Aorta (tissue), 5 donors: Measurements from ENCODE around the gene ABO. TPM values are rescaled to one million over a fixed set of nuclear protein-coding genes. Genes with fewer than 3 reads are reported as not detected.
"Not testable (repeated sequence)": the region's sequence is repeated elsewhere in the genome, so short reads cannot be mapped to it uniquely, and the experiment has no call there.

Experiments
- ATAC-seq: fragments of 200-7000 bp; cut with Tn5 transposase; one replicate; pipeline ENCODE4 v1.9.1; 2022; ENCODE audit warnings: moderate library complexity; ENCODE audit not compliant: low FRiP score
- DNase-seq, 2 donors: peaks; one replicate each; pipeline ENCODE4 v3.0.0-alpha.2; 2020
- H3K27ac ChIP-seq, 2 donors: one replicate each; pipeline ENCODE4 v1.5.1; 2013; ENCODE audit warnings: low read length in 2 of 2, mild to moderate bottlenecking in 2 of 2, moderate library complexity in 2 of 2, control low read depth in 1 of 2, inconsistent platforms in 1 of 2, low read depth in 1 of 2
- H3K27me3 ChIP-seq, 2 donors: one replicate each; pipeline ENCODE4 v1.6.1; 2013; ENCODE audit warnings: control low read depth in 1 of 2, low read length in 1 of 2, mild to moderate bottlenecking in 1 of 2, moderate library complexity in 1 of 2; ENCODE audit not compliant: insufficient read depth in 2 of 2, control insufficient read depth in 1 of 2
- H3K36me3 ChIP-seq, 2 donors: one replicate each; pipeline ENCODE4 v1.6.1; 2013; ENCODE audit warnings: control low read depth in 1 of 2, low read length in 1 of 2, mild to moderate bottlenecking in 1 of 2; ENCODE audit not compliant: insufficient read depth in 2 of 2, control insufficient read depth in 1 of 2
- H3K4me1 ChIP-seq, 2 donors: one replicate each; pipeline ENCODE4 v1.6.1; 2013; ENCODE audit warnings: low read length in 2 of 2, control low read depth in 1 of 2, mild to moderate bottlenecking in 1 of 2, moderate library complexity in 1 of 2; ENCODE audit not compliant: insufficient read depth in 2 of 2, control insufficient read depth in 1 of 2
- H3K4me3 ChIP-seq, 2 donors: one replicate each; pipeline ENCODE4 v1.5.1; 2013; ENCODE audit warnings: low read length in 2 of 2, control low read depth in 1 of 2, mild to moderate bottlenecking in 1 of 2
- H3K9me3 ChIP-seq: one replicate; pipeline ENCODE4 v1.6.1; 2013; ENCODE audit warnings: mild to moderate bottlenecking, low read length; ENCODE audit not compliant: control insufficient read depth
- WGBS, 2 donors: extraction: QIAGEN DNeasy Blood & Tissue Kit; methylation state at CpG; one replicate each; pipeline ENCODE4 v1.1.7; 2013; 5-methylcytosine and 5-hydroxymethylcytosine counted together
- intact Hi-C, 2 donors: fragments of 100-400 bp; cut with DNase I; formaldehyde crosslinking; loops; one replicate each; pipeline versions ENCODE4 v1.14.2 to v1.15.0; 2022
- polyA plus RNA-seq, 2 donors: library from polyadenylated mRNA; stranded (reverse); fragments of 200-250 nt; gene quantifications; one replicate each; pipeline ENCODE4 v1.2.3, GENCODE V29; 2013
- total RNA-seq, 2 donors: library from RNA; stranded (reverse); fragmentation: NEBNext Ultra II Directional; extraction: Animal tissue kit (Norgen Biotek cat#: 25700); gene quantifications; one replicate each; pipeline ENCODE4 v1.2.1, GENCODE V29; 2021
- donor health status: healthy with polysubstance abuse.
- donor health status: Bipolar disorder and iron deficiency.
- donor health status: DM: no; HTN: no; CAD: no.
- donor health status: DM: no; HTN: no; CAD: no.
- donor health status: DM: yes; HTN: yes; CAD: no.

Gene ABO
- total and polyA plus RNA-seq, 4 donors, result 0.43 to 3.3 (median 1.6) TPM

DNA sequence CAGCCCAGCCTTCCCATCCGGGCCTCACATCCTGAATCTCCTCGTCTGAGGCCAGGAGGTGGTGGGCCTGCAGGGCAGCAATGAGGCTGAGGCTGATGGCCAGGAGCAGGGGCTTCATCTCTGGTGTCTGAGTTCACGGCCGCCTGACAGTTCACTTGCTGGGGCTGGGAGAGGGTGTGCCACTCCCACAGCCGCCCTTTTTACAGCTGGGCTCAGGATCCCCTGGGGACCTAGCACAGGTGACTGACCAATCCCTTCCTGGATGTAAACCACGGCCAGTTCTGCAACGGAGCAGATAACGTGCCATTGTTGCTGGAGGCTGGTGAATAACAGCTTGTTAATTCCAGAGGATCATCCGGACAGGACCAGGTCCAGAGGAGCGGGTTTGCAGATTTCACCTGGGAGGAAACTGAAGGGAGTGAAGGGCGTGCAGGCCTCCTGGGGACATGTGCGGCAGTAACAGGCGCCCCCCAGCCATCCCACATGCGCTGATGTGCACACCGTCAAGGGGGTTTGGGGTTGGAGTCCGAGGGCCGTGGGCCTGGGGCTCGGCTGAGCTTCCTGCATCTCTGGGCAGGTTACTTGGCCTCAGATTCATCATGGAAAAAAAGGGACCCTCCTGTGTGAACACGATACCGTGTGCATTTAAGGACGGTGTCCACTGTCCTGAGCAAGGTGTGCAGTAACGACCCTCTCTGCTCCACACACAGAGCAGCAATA lies 46.4 kb downstream of the ABO start:
- intact Hi-C loops, DNase-seq, H3K27me3 ChIP-seq, H3K4me3 ChIP-seq, H3K27ac ChIP-seq, H3K9me3 ChIP-seq, ATAC-seq, H3K4me1 ChIP-seq, H3K36me3 ChIP-seq: not testable (repeated sequence)
- 85 to 90% methylated on average over 21 to 22 of the region's 22 CpGs for WGBS, 2 donors

DNA sequence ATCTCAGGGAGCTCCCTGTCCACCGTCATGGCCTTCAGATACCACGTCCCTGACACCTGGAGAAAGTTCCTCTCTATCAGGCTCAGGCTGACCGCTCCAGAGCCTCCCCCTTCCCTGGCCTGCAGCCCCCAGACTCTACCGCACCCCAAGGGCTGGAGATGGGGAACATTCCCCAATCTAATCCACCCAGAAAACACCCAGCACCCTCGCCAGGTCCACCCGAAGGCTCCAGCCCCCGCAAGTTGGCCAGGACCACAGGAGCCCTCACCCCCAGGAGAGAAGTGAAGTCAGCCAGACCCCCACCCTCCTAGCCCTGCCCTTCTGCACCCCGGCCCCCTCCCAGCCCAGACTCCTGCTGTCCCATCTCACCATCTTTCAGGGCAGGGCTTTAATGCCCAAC lies 47.0 kb downstream of the ABO start:
- intact Hi-C loops, H3K4me3 ChIP-seq, H3K9me3 ChIP-seq, H3K4me1 ChIP-seq, H3K27me3 ChIP-seq, ATAC-seq, H3K27ac ChIP-seq, H3K36me3 ChIP-seq: not testable (repeated sequence)
- 89 to 90% methylated on average over 8 of the region's 8 CpGs for WGBS, 2 donors
- DNase-seq, result peak in 1 of 2 donors; percentile 58

DNA sequence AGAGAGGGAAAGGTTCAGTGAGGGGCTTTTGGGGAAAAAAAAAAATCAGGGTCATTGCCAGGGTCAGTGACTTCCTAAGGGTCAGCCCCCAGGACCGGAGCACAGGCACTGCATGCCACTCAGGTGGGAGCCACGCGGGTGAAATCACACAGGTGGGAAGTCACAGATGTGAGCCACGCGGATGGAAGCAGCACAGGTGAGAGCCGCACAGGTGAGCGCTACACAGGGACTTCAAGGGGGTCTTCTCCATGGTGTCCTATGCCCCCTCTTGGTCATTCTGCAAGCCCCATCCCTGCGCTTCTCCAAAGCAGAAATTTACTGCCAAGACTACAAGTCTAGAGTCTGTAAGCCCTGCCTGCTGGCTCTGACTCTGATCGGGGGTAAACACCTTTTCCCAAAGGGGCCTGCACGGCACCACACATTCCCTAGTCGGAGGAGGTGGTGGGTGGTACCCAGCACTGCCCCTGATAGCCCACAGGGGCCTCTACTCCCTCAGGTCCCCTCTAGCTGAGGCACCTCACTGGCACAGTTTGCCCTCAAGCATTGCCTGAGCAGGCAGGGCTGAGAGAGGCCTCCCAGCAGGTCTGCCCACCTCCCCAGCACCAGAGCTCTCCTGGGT lies 47.6 kb downstream of the ABO start:
- WGBS, 2 donors, result 77 to 83% methylated on average over 11 of the region's 11 CpGs
- H3K4me1 ChIP-seq, result no peaks in the 10 kb centered on the region
- H3K27ac ChIP-seq, result no peak overlapping the region
- H3K36me3 ChIP-seq, result no peaks in the 10 kb centered on the region
- ATAC-seq (no peak), DNase-seq (peak in 1 of 2 donors; percentile 64)
- no peak overlapping the region for H3K4me3 ChIP-seq
- no peaks in the 10 kb centered on the region for H3K9me3 ChIP-seq
- H3K27me3 ChIP-seq, result no peaks in the 10 kb centered on the region
- intact Hi-C loops, result no loop called here

DNA sequence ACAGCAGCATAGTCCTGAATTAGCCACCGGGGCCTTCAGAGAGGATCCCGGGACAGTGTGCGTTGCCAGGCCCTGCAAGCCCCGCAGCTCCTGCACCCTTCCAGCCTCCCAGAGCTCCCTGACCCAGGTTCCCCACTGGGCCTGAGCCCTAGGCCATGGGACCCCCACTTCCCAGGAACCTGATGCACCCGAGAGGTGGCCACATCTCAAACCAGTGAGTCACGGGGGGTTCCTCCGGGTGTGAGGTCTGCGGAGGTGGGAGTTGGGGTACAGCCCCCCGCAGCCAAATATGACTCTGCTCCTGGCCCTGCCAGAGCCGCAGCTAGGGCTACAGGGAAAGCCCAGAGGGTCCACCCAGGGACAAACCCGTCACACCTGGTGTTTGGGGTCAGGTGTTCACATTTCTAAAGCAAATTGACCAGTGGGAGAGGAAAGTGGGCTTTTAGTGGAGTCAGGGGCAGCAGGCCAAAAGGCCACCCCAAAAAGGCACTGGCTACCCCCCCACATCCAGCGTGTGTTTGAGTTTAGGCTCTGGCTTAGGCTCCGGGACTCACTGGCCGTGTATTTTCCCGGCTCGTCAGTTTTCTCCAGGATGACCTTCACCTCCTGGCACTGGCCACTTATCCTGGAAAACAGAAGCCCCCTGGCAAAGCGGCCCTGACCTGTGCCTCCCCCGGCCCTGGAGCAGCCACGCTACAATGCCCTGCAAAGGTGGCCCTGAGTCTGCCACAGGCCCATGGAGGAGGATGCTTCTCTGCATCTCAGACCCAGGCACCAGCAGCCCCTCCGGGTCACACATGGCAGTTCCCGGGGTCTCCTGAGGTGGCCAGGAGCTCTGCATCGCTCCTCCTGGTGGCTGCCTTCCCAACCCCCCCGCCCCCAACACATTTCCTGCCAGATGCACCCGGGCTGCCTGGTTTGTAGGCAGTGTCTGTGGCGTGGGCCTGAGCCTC lies 48.5 kb downstream of the ABO start:
- ATAC-seq (no peak), DNase-seq (peak in 1 of 2 donors; percentile 64)
- H3K36me3 ChIP-seq, result no peaks in the 10 kb centered on the region
- no peaks in the 10 kb centered on the region for H3K9me3 ChIP-seq
- no peak overlapping the region for H3K4me3 ChIP-seq
- no peaks in the 10 kb centered on the region for H3K27me3 ChIP-seq
- no peak overlapping the region for H3K27ac ChIP-seq
- WGBS, 2 donors, result 74 to 78% methylated on average over 25 of the region's 25 CpGs
- no peaks in the 10 kb centered on the region for H3K4me1 ChIP-seq
- intact Hi-C loops, result no loop called here

DNA sequence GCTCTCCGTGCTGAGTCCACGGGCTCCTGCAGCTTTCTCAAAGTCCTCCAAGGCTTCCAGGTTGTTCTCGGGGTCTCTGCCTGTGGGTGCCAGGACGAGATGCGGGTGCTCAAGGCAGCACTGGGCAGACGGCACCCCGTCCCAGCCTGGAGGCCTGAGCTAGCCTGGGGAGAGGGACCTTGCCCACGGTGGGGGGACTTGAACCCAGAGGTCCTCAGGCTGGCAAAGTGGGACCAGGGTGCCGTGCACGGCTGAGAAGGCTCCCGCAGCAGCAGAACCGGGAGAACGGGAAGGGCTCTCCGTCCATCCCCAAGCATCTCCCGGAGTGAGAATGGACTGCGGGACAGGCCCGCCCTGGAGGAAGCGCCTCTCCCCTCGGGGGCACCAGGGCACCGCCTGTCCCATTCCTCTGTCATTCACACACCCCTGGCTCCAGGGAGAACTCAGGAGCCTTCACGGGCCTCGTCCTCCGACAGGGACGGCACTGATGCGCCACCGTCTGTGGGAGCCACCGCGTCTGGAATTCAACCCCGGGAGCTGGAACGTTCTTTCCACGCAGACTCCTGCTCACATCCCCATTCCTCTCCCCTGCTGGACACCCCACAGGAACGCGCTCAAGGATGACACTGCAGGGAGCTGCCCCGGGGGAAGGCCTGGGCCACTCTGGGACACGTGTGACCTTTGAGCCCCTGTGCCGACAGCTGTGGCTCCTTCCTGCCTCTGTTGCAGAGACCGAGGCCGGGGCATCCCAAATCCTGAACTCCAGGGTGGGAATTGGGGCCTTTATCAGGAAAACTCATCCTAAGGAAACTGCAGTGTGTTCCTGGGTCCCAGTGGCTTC lies 49.6 kb downstream of the ABO start:
- 76 to 77% methylated on average over 38 of the region's 38 CpGs for WGBS, 2 donors
- peak; percentile 13 for ATAC-seq
- Histone ChIP-seq H3K27ac (no peak overlapping the region), H3K36me3 (no peaks in the 10 kb centered on the region), H3K9me3 (peaks cover 1% of the 10 kb centered on the region), H3K4me1 (no peaks in the 10 kb centered on the region), H3K4me3 (no peak overlapping the region), H3K27me3 (no peaks in the 10 kb centered on the region)
- DNase-seq, result peak in 1 of 2 donors; percentile 69
- intact Hi-C loops, result no loop called here

DNA sequence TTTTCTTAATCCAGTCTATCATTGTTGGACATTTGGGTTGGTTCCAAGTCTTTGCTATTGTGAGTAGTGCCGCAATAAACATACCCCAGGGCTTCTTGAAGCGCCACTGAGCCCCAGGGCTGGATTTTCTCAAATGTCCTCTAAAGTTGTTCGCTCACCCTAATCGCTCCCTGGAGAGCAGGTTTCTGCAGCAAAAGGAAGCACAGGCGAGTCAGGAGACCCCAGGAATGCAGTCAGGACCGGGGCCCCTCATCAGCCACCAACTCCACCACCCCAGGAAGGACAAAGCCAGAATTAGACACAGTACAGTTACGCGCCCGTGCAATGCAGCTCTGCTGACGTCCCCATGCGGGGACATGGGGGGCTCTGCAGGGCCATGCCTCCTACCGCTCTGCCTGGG lies 50.2 kb downstream of the ABO start:
- WGBS, 2 donors, result 75 to 78% methylated on average over 12 of the region's 12 CpGs
- Histone ChIP-seq H3K4me3 (no peak overlapping the region), H3K4me1 (no peaks in the 10 kb centered on the region), H3K9me3 (peaks cover 1% of the 10 kb centered on the region), H3K36me3 (no peaks in the 10 kb centered on the region), H3K27me3 (no peaks in the 10 kb centered on the region), H3K27ac (no peak overlapping the region)
- intact Hi-C loops, result no loop called here
- DNase-seq, result no peak
- ATAC-seq, result no peak

DNA sequence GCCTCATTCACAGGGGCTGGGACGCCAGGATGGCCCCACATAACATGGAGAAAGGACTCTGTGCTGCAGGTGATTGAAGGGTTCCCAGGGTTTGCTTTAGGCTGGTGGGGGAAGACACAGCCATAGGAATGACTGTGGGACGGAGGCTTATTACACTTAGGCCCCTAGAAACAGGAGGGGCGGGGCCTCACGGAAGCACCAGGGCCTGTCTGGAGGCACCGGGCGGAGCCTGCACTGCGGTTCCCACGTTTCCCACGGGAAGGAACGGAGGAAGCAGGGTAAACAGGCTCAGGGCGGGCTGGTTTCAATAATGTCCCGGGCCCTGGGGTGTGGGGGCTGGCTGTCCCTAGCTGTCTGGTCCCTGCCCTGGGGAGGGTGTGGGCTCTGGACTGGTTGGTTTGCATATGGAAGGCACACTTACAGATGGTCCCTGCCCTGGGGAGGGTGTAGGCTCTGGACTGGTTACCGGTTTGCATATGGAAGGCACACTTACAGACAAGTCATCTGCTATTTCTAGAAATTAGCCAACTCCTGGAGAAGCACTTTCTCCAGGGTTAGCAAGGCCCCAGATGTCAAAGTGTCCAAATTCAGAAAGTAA lies 51.7 kb downstream of the ABO start:
- H3K4me1 ChIP-seq, H3K27me3 ChIP-seq, H3K9me3 ChIP-seq, intact Hi-C loops, H3K36me3 ChIP-seq, H3K4me3 ChIP-seq, ATAC-seq, H3K27ac ChIP-seq: not testable (repeated sequence)
- peak in 1 of 2 donors; percentile 59 for DNase-seq
- 27 to 30% methylated on average over 12 to 13 of the region's 13 CpGs for WGBS, 2 donors

DNA sequence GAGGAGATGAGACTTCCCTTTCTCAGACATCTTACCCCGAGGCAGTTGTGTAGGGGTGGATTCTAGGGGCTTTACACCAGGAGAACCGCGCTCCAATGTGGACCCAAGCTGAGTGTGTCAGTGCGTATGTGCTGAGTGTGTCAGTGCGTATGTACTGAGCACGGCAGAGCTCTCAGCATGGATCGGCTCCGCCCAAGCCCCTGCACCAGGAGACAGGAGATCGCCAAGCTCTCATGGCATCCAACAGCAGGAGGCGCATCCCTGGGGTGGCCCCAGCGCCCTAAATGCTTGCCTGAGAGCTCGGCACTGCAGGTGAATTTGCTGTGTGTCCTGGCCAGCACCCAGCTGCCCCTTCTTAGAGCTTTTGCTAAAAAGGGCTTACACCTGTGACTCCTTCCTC lies 53.0 kb downstream of the ABO start:
- H3K4me3 ChIP-seq, DNase-seq, H3K36me3 ChIP-seq, H3K27me3 ChIP-seq, H3K27ac ChIP-seq, intact Hi-C loops, H3K9me3 ChIP-seq, ATAC-seq, H3K4me1 ChIP-seq: not testable (repeated sequence)
- 81 to 84% methylated on average over 12 of the region's 12 CpGs for WGBS, 2 donors
